Large intestine (tissue), 3 donors: ENCODE data around the gene STS. TPM values are rescaled to one million over a fixed set of nuclear protein-coding genes. Genes with fewer than 3 reads are reported as not detected.

Experiments
- DNase-seq, 2 donors: peaks; one replicate each; pipeline versions ENCODE4 v3.0.0 to v3.0.0-alpha.2; 2013
- H3K27ac ChIP-seq: one replicate; pipeline ENCODE4 v1.5.1; 2013; ENCODE audit warnings: low read length
- H3K27me3 ChIP-seq: 2 replicates; pipeline ENCODE4 v1.6.1; 2013; ENCODE audit warnings: low read length; ENCODE audit not compliant: control insufficient read depth, insufficient read depth
- H3K36me3 ChIP-seq: 2 replicates; pipeline ENCODE4 v1.6.1; 2013; ENCODE audit warnings: low read length; ENCODE audit not compliant: control insufficient read depth, insufficient read depth
- H3K4me1 ChIP-seq: one replicate; pipeline ENCODE4 v1.6.1; 2013; ENCODE audit warnings: low read length; ENCODE audit not compliant: control insufficient read depth, insufficient read depth
- H3K4me3 ChIP-seq: one replicate; pipeline ENCODE4 v1.5.1; 2013; ENCODE audit warnings: low read length
- H3K9me3 ChIP-seq: one replicate; pipeline ENCODE4 v1.6.1; 2013; ENCODE audit warnings: mild to moderate bottlenecking, low read depth, low read length, moderate library complexity; ENCODE audit not compliant: control insufficient read depth
- WGBS: methylation state at CpG from one replicate; pipeline ENCODE4 v1.1.5; 2013; ENCODE audit warnings: low lambda C conversion rate; ENCODE audit not compliant: insufficient coverage; 5-methylcytosine and 5-hydroxymethylcytosine counted together
- polyA plus RNA-seq: library from polyadenylated mRNA; unstranded; fragments of 120-200 nt; gene quantifications from one replicate; pipeline ENCODE4 v1.2.1, GENCODE V29; 2013

STS gene
- polyA plus RNA-seq, 1 donor = 3.5 TPM

GRCh38 chrX:7134981-7135380, 12.5 kb upstream of the STS start:
- H3K9me3 ChIP-seq = no peaks in the 10 kb centered on the region
- no peak overlapping the region for H3K4me3 ChIP-seq
- H3K36me3 ChIP-seq = no peaks in the 10 kb centered on the region
- WGBS = no CpG with 5 or more reads among the region's 2 CpGs
- H3K27me3 ChIP-seq = no peaks in the 10 kb centered on the region
- peaks cover 16% of the 10 kb centered on the region for H3K4me1 ChIP-seq
- H3K27ac ChIP-seq = no peak overlapping the region
- no peak for DNase-seq

GRCh38 chrX:7139202-7140081, 8.1 kb upstream of the STS start:
- Histone ChIP-seq H3K36me3 (no peaks in the 10 kb centered on the region), H3K27ac (no peak overlapping the region), H3K9me3 (no peaks in the 10 kb centered on the region), H3K4me1 (peaks cover 3% of the 10 kb centered on the region), H3K27me3 (no peaks in the 10 kb centered on the region), H3K4me3 (no peak overlapping the region)
- DNase-seq = no peak
- WGBS = no CpG with 5 or more reads among the region's 9 CpGs

GRCh38 chrX:7143076-7143475, 4.4 kb upstream of the STS start:
- WGBS = no CpG with 5 or more reads among the region's 1 CpG
- Histone ChIP-seq H3K4me3 (no peak overlapping the region), H3K27ac (no peak overlapping the region)

GRCh38 chrX:7143941-7144525, 3.5 kb upstream of the STS start:
- H3K27ac ChIP-seq = peak overlapping the region; percentile 29
- DNase-seq = no peak
- peaks cover 10% of the 10 kb centered on the region for H3K4me1 ChIP-seq
- no peaks in the 10 kb centered on the region for H3K27me3 ChIP-seq
- no peaks in the 10 kb centered on the region for H3K36me3 ChIP-seq
- no peaks in the 10 kb centered on the region for H3K9me3 ChIP-seq
- H3K4me3 ChIP-seq = no peak overlapping the region
- no CpG with 5 or more reads among the region's 8 CpGs for WGBS

More at GRCh38 chrX:7143076-7143475, 4.4 kb upstream of the STS start:
- Histone ChIP-seq H3K36me3 (no peaks in the 10 kb centered on the region), H3K9me3 (no peaks in the 10 kb centered on the region), H3K27me3 (no peaks in the 10 kb centered on the region), H3K4me1 (peaks cover 10% of the 10 kb centered on the region)
- no peak for DNase-seq

GRCh38 chrX:7145454-7145853, 2.1 kb upstream of the STS start:
- no peak for DNase-seq
- Histone ChIP-seq H3K27ac (peak overlapping the region; percentile 26), H3K27me3 (no peaks in the 10 kb centered on the region), H3K4me3 (no peak overlapping the region), H3K36me3 (no peaks in the 10 kb centered on the region), H3K4me1 (peaks cover 10% of the 10 kb centered on the region), H3K9me3 (no peaks in the 10 kb centered on the region)
- WGBS = 40% methylated on average over 1 of the region's 3 CpGs

- WGBS = no CpG with 5 or more reads among the region's 3 CpGs
- DNase-seq = no peak
- Histone ChIP-seq H3K4me1 (peaks cover 10% of the 10 kb centered on the region), H3K27ac (peak overlapping the region; percentile 26), H3K36me3 (no peaks in the 10 kb centered on the region), H3K4me3 (no peak overlapping the region), H3K27me3 (no peaks in the 10 kb centered on the region), H3K9me3 (no peaks in the 10 kb centered on the region)
Observed at GRCh38 chrX:7146020-7146702, 1.4 kb upstream of the STS start.

GRCh38 chrX:7146703-7147412, 654 bp upstream of the STS start:
- no CpG with 5 or more reads among the region's 13 CpGs for WGBS
- Histone ChIP-seq H3K36me3 (no peaks in the 10 kb centered on the region), H3K4me3 (peak overlapping the region; percentile 69), H3K27ac (peak overlapping the region; percentile 81), H3K4me1 (peaks cover 10% of the 10 kb centered on the region), H3K27me3 (no peaks in the 10 kb centered on the region), H3K9me3 (no peaks in the 10 kb centered on the region)
- no peak for DNase-seq

GRCh38 chrX:7147978-7148854, 704 bp downstream of the STS start, which contains the start of gene PUDP:
TSS of gene PUDP (minus strand) at chrX:7148153. CDS start at chrX:7148113, 40 bp downstream.
- Histone ChIP-seq H3K4me3 (peak within 1 kb of the TSS; percentile 95), H3K27ac (peak within 1 kb of the TSS; percentile 83), H3K4me1 (peaks cover 10% of the 10 kb centered on the region), H3K36me3 (no peaks in the 10 kb centered on the region), H3K27me3 (no peaks in the 10 kb centered on the region), H3K9me3 (no peaks in the 10 kb centered on the region)
- WGBS = no CpG with 5 or more reads among the region's 76 CpGs
- DNase-seq = peak; percentile 84 to 95

- WGBS = no CpG with 5 or more reads among the region's 5 CpGs
Observed at GRCh38 chrX:7149411-7149810, 1.9 kb downstream of the STS start.

More at GRCh38 chrX:7149411-7149810, 1.9 kb downstream of the STS start:
- DNase-seq = no peak
- peaks cover 8% of the 10 kb centered on the region for H3K4me1 ChIP-seq
- no peak overlapping the region for H3K4me3 ChIP-seq
- H3K27me3 ChIP-seq = no peaks in the 10 kb centered on the region
- H3K36me3 ChIP-seq = no peaks in the 10 kb centered on the region
- no peak overlapping the region for H3K27ac ChIP-seq
- H3K9me3 ChIP-seq = no peaks in the 10 kb centered on the region
